ENCODE measurements around the gene SLC25A12.

DNA sequence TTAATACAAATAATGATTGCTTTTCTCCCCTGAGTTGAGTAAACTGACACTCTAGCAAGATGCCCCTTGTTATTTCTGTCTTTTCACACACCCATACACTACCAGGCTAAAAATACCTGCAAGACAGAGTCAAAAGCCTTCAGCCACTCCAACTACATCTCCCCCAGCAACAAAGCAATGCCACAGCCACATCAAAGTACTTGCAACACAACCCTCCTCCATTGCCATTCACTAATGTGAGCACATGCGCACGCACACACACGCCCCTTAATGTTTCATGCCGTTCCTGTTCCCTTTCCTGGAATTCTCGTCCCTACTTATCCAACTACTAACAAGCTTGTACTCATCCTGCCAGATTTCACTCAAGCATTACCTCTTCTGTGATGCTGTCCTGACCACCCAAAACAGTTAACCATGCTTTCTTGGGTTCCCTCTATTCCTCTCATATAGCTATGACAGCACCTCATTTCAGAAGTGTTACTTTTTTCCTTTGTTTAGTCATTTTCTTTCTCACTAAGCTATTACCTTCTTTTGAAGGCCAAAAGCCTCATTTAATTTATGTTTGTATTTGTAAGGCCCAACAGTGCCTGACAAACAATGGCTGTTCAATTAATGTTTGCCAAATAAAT lies 29.6 kb downstream of the SLC25A12 start:
- TF ChIP-seq, protein P1, sequence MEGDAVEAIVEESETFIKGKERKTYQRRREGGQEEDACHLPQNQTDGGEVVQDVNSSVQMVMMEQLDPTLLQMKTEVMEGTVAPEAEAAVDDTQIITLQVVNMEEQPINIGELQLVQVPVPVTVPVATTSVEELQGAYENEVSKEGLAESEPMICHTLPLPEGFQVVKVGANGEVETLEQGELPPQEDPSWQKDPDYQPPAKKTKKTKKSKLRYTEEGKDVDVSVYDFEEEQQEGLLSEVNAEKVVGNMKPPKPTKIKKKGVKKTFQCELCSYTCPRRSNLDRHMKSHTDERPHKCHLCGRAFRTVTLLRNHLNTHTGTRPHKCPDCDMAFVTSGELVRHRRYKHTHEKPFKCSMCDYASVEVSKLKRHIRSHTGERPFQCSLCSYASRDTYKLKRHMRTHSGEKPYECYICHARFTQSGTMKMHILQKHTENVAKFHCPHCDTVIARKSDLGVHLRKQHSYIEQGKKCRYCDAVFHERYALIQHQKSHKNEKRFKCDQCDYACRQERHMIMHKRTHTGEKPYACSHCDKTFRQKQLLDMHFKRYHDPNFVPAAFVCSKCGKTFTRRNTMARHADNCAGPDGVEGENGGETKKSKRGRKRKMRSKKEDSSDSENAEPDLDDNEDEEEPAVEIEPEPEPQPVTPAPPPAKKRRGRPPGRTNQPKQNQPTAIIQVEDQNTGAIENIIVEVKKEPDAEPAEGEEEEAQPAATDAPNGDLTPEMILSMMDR (IDR thresholded peaks at IDR 0.05): no peak
- TF ChIP-seq POLR2A (IDR thresholded peaks at IDR 0.05) (no peak), POLR2AphosphoS5 (IDR thresholded peaks at IDR 0.05) (no peak)
